LNCAP (cell line): ENCODE measurements around the gene SLC39A3.

Experiments
- CTCF ChIP-seq: fragments of 450-650 bp; IDR thresholded peaks from 2 replicates; pipeline ENCODE4 v1.5.1; 2017; ENCODE audit warnings: mild to moderate bottlenecking

The SLC39A3 gene

GRCh38 chr19:2759965-2760364, 20.1 kb upstream of the SLC39A3 start:
- TF ChIP-seq CTCF: no peak

GRCh38 chr19:2759362-2759761, 19.5 kb upstream of the SLC39A3 start:
- TF ChIP-seq CTCF: no peak

- TF ChIP-seq CTCF: no peak
Measured at GRCh38 chr19:2758601-2759313, 18.9 kb upstream of the SLC39A3 start.

GRCh38 chr19:2756921-2757881, 17.4 kb upstream of the SLC39A3 start:
- TF ChIP-seq CTCF: no peak

- no peak for TF ChIP-seq CTCF
Measured at GRCh38 chr19:2756477-2756876, 16.7 kb upstream of the SLC39A3 start.

- no peak for TF ChIP-seq CTCF
Measured at GRCh38 chr19:2755811-2756210, 16.0 kb upstream of the SLC39A3 start.

- TF ChIP-seq CTCF: no peak
Measured at GRCh38 chr19:2755448-2755705, 15.6 kb upstream of the SLC39A3 start.
